ENCODE measurements around the gene LPIN1. TPM values are rescaled to one million over a fixed set of nuclear protein-coding genes. Genes with fewer than 3 reads are reported as not detected.
"Not testable (repeated sequence)": the region's sequence is repeated elsewhere in the genome, so short reads cannot be mapped to it uniquely, and the experiment has no call there.

LPIN1 gene
- total RNA-seq, 1 experiment from 2014 or later, result 33.2 TPM

GRCh38 chr2:11832531-11832930 lies 86.1 kb downstream of the LPIN1 start:
- no peak for DNase-seq (ENCODE audit: low read depth)

- peak; percentile 67 for DNase-seq (ENCODE audit: low read depth)
Measured at GRCh38 chr2:11833601-11834000, 87.2 kb downstream of the LPIN1 start.

- DNase-seq (ENCODE audit: low read depth), result no peak
Measured at GRCh38 chr2:11835403-11835802, 89.0 kb downstream of the LPIN1 start.

GRCh38 chr2:11836647-11837219 lies 90.3 kb downstream of the LPIN1 start:
- no peak for DNase-seq (ENCODE audit: low read depth)

- DNase-seq (ENCODE audit: low read depth), result no peak
Measured at GRCh38 chr2:11837875-11838734, 91.7 kb downstream of the LPIN1 start.

GRCh38 chr2:11839916-11840315 lies 93.5 kb downstream of the LPIN1 start:
- DNase-seq (ENCODE audit: low read depth), result peak; percentile 60

GRCh38 chr2:11842336-11842735 lies 95.9 kb downstream of the LPIN1 start:
- DNase-seq (ENCODE audit: low read depth), result no peak

- DNase-seq (ENCODE audit: low read depth), result not testable (repeated sequence)
Measured at GRCh38 chr2:11844798-11845197, 98.4 kb downstream of the LPIN1 start.

GRCh38 chr2:11847935-11848334 lies 101.5 kb downstream of the LPIN1 start:
- not testable (repeated sequence) for DNase-seq (ENCODE audit: low read depth)

GRCh38 chr2:11850082-11850481 lies 103.7 kb downstream of the LPIN1 start:
- peak; percentile 34 for DNase-seq (ENCODE audit: low read depth)

GRCh38 chr2:11852526-11853196 lies 106.2 kb downstream of the LPIN1 start:
- no peak for DNase-seq (ENCODE audit: low read depth)

GRCh38 chr2:11853197-11853588 lies 106.8 kb downstream of the LPIN1 start:
- no peak for DNase-seq (ENCODE audit: low read depth)

- no peak for DNase-seq (ENCODE audit: low read depth)
Measured at GRCh38 chr2:11855064-11855760, 108.8 kb downstream of the LPIN1 start.

GRCh38 chr2:11856095-11856494 lies 109.7 kb downstream of the LPIN1 start:
- DNase-seq (ENCODE audit: low read depth), result no peak

GRCh38 chr2:11858883-11859282 lies 112.5 kb downstream of the LPIN1 start:
- no peak for DNase-seq (ENCODE audit: low read depth)

GRCh38 chr2:11859975-11860374 lies 113.5 kb downstream of the LPIN1 start:
- DNase-seq (ENCODE audit: low read depth), result not testable (repeated sequence)

- no peak for DNase-seq (ENCODE audit: low read depth)
Measured at GRCh38 chr2:11861044-11861443, 114.6 kb downstream of the LPIN1 start.

GRCh38 chr2:11862049-11862448 lies 115.6 kb downstream of the LPIN1 start:
- DNase-seq (ENCODE audit: low read depth), result no peak

- no peak for DNase-seq (ENCODE audit: low read depth)
Measured at GRCh38 chr2:11863103-11863502, 116.7 kb downstream of the LPIN1 start.

GRCh38 chr2:11863513-11864328 lies 117.3 kb downstream of the LPIN1 start:
- DNase-seq (ENCODE audit: low read depth), result peak; percentile 92

- DNase-seq (ENCODE audit: low read depth), result no peak
Measured at GRCh38 chr2:11864724-11865123, 118.3 kb downstream of the LPIN1 start.

Data from M059J (cell line).